ENCODE measurements around the gene TMPRSS15. TPM values are rescaled to one million over a fixed set of nuclear protein-coding genes. Genes with fewer than 3 reads are reported as not detected.

The TMPRSS15 gene
- total and polyA plus RNA-seq, 4 donors, result not detected

DNA sequence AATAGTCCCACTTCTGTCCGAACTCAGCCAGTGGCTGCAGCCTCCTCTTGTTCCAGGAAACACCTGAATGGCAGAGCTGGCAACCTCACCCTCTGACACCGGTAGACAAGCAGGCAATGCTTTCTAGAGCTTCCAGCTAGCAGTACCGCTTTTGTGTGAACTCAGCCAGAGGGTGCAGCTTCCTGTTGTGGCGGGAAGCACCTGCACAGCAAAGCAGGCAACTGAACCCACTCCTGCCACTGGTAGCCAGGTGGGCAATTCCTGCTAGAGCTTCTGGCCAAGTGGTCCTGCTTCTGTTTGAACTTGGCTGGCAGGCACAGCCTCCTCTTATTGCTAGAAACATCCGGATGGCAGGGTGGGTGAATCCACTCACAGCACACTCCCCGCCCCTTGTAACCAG, 40.1 kb upstream of the TMPRSS15 start (continued):
- TF ChIP-seq, protein P1, sequence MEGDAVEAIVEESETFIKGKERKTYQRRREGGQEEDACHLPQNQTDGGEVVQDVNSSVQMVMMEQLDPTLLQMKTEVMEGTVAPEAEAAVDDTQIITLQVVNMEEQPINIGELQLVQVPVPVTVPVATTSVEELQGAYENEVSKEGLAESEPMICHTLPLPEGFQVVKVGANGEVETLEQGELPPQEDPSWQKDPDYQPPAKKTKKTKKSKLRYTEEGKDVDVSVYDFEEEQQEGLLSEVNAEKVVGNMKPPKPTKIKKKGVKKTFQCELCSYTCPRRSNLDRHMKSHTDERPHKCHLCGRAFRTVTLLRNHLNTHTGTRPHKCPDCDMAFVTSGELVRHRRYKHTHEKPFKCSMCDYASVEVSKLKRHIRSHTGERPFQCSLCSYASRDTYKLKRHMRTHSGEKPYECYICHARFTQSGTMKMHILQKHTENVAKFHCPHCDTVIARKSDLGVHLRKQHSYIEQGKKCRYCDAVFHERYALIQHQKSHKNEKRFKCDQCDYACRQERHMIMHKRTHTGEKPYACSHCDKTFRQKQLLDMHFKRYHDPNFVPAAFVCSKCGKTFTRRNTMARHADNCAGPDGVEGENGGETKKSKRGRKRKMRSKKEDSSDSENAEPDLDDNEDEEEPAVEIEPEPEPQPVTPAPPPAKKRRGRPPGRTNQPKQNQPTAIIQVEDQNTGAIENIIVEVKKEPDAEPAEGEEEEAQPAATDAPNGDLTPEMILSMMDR (IDR thresholded peaks at IDR 0.05; ENCODE audit: low read depth, low read length, missing input control), result no peak
- TF ChIP-seq HNF4G (IDR thresholded peaks at IDR 0.05), result no peak

- H3K9me3 ChIP-seq (ENCODE audit: control insufficient read depth in 4 of 4, low read length in 3 of 4), result peaks cover 0 to 2% (median 0%) of the 10 kb centered on the region in 4 donors
- no peaks in the 10 kb centered on the region for H3K36me3 ChIP-seq (ENCODE audit: control insufficient read depth in 4 of 4, insufficient read depth in 3 of 4, low read depth in 1 of 4, low read length in 3 of 4)
- 47% methylated on average over 7 of the region's 7 CpGs for WGBS
- H3K4me3 ChIP-seq (ENCODE audit: low read depth in 1 of 3, low read length in 3 of 3), result no peak overlapping the region
- H3K27me3 ChIP-seq (ENCODE audit: control insufficient read depth in 4 of 4, insufficient read depth in 4 of 4, low read length in 3 of 4), result no peaks in the 10 kb centered on the region
- TF ChIP-seq MAX (IDR thresholded peaks at IDR 0.05), result no peak
- TF ChIP-seq NR2F2 (IDR thresholded peaks at IDR 0.05), result no peak
- TF ChIP-seq, protein P1 (IDR thresholded peaks at IDR 0.05; ENCODE audit: low read depth, low read length, missing input control), result no peak
- TF ChIP-seq RXRA (IDR thresholded peaks at IDR 0.05), result no peak
- TF ChIP-seq RAD21 (IDR thresholded peaks at IDR 0.05), result no peak
- TF ChIP-seq SP1 (IDR thresholded peaks at IDR 0.05), result no peak
- TF ChIP-seq, protein P2, sequence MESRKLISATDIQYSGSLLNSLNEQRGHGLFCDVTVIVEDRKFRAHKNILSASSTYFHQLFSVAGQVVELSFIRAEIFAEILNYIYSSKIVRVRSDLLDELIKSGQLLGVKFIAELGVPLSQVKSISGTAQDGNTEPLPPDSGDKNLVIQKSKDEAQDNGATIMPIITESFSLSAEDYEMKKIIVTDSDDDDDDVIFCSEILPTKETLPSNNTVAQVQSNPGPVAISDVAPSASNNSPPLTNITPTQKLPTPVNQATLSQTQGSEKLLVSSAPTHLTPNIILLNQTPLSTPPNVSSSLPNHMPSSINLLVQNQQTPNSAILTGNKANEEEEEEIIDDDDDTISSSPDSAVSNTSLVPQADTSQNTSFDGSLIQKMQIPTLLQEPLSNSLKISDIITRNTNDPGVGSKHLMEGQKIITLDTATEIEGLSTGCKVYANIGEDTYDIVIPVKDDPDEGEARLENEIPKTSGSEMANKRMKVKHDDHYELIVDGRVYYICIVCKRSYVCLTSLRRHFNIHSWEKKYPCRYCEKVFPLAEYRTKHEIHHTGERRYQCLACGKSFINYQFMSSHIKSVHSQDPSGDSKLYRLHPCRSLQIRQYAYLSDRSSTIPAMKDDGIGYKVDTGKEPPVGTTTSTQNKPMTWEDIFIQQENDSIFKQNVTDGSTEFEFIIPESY (IDR thresholded peaks at IDR 0.05), result no peak
- TF ChIP-seq TAF1 (conservative IDR thresholded peaks at IDR 0.05), result no peak
- no peak for TF ChIP-seq FOXA1 (IDR thresholded peaks at IDR 0.05)
- no peak for TF ChIP-seq GABPA (IDR thresholded peaks at IDR 0.05 in 1 of 2, conservative IDR thresholded peaks at IDR 0.05 in 1 of 2)
- DNase-seq (ENCODE audit: low spot score), result no peak
- no peak overlapping the region for H3K9ac ChIP-seq (ENCODE audit: low read depth in 1 of 2, low read length in 2 of 2)
- no peak overlapping the region for H3K27ac ChIP-seq (ENCODE audit: low read depth in 1 of 2, low read length in 2 of 2)
- no peaks in the 10 kb centered on the region for H3K4me1 ChIP-seq (ENCODE audit: control insufficient read depth in 4 of 4, insufficient read depth in 4 of 4, low read length in 3 of 4)
Observed at GRCh38 chr21:18443085-18443484, 39.5 kb upstream of the TMPRSS15 start.

GRCh38 chr21:18430341-18430740, 26.8 kb upstream of the TMPRSS15 start:
- H3K27ac ChIP-seq (ENCODE audit: low read depth in 1 of 2, low read length in 2 of 2), result no peak overlapping the region
- no peaks in the 10 kb centered on the region for H3K27me3 ChIP-seq (ENCODE audit: control insufficient read depth in 4 of 4, insufficient read depth in 4 of 4, low read length in 3 of 4)
- TF ChIP-seq GABPA (IDR thresholded peaks at IDR 0.05 in 1 of 2, conservative IDR thresholded peaks at IDR 0.05 in 1 of 2) (no peak), TAF1 (conservative IDR thresholded peaks at IDR 0.05) (no peak)
- no peaks in the 10 kb centered on the region for H3K9me3 ChIP-seq (ENCODE audit: control insufficient read depth in 4 of 4, low read length in 3 of 4)
- no peak overlapping the region for H3K4me3 ChIP-seq (ENCODE audit: low read depth in 1 of 3, low read length in 3 of 3)
- H3K4me1 ChIP-seq (ENCODE audit: control insufficient read depth in 4 of 4, insufficient read depth in 4 of 4, low read length in 3 of 4), result no peaks in the 10 kb centered on the region
- WGBS, result 58% methylated on average over 2 of the region's 2 CpGs
- no peaks in the 10 kb centered on the region for H3K36me3 ChIP-seq (ENCODE audit: control insufficient read depth in 4 of 4, insufficient read depth in 3 of 4, low read depth in 1 of 4, low read length in 3 of 4)
- no peak for DNase-seq (ENCODE audit: low spot score)
- H3K9ac ChIP-seq (ENCODE audit: low read depth in 1 of 2, low read length in 2 of 2), result no peak overlapping the region
